SKM-1 (cell line): Measurements from ENCODE around the gene OR2A7.
"Not testable (repeated sequence)": the region's sequence is repeated elsewhere in the genome, so short reads cannot be mapped to it uniquely, and the experiment has no call there.

Experiments
- DNase-seq: peaks from one replicate; lab custom pipeline; 2025; ENCODE audit not compliant: unreplicated experiment; lab: John Stamatoyannopoulos, UW

The OR2A7 gene

GRCh38 chr7:144255471-144255897 lies 9.1 kb downstream of the OR2A7 start:
- no peak for DNase-seq

- not testable (repeated sequence) for DNase-seq
Measured at GRCh38 chr7:144252307-144252706, 12.3 kb downstream of the OR2A7 start.

GRCh38 chr7:144247674-144248330 lies 16.8 kb downstream of the OR2A7 start:
- not testable (repeated sequence) for DNase-seq

GRCh38 chr7:144246967-144247366 lies 17.6 kb downstream of the OR2A7 start:
- DNase-seq: not testable (repeated sequence)

- not testable (repeated sequence) for DNase-seq
Measured at GRCh38 chr7:144245372-144245771, 19.2 kb downstream of the OR2A7 start.

GRCh38 chr7:144239365-144239764 lies 25.2 kb downstream of the OR2A7 start, which contains the start of gene OR2A42:
OR2A42 (minus strand) TSS chr7:144239605; CDS start chr7:144232843, 6,762 bp downstream.
- not testable (repeated sequence) for DNase-seq

- DNase-seq: not testable (repeated sequence)
Measured at GRCh38 chr7:144238530-144239082, 26.0 kb downstream of the OR2A7 start.

- DNase-seq: not testable (repeated sequence)
Measured at GRCh38 chr7:144233039-144233438, 31.6 kb downstream of the OR2A7 start.

GRCh38 chr7:144231027-144231426 lies 33.6 kb downstream of the OR2A7 start:
- DNase-seq: not testable (repeated sequence)

GRCh38 chr7:144228810-144229209 lies 35.8 kb downstream of the OR2A7 start:
- not testable (repeated sequence) for DNase-seq

- DNase-seq: not testable (repeated sequence)
Measured at GRCh38 chr7:144226866-144227265, 37.7 kb downstream of the OR2A7 start.

- DNase-seq: not testable (repeated sequence)
Measured at GRCh38 chr7:144223675-144224074, 40.9 kb downstream of the OR2A7 start.

GRCh38 chr7:144220531-144220930 lies 44.1 kb downstream of the OR2A7 start:
- DNase-seq: not testable (repeated sequence)

- DNase-seq: not testable (repeated sequence)
Measured at GRCh38 chr7:144219149-144219548, 45.4 kb downstream of the OR2A7 start.

GRCh38 chr7:144218581-144218980 lies 46.0 kb downstream of the OR2A7 start:
- DNase-seq: not testable (repeated sequence)

- not testable (repeated sequence) for DNase-seq
Measured at GRCh38 chr7:144217200-144217599, 47.4 kb downstream of the OR2A7 start.
